H9 (cell line): ENCODE measurements around the gene IMPA2. TPM values are rescaled to one million over a fixed set of nuclear protein-coding genes. Genes with fewer than 3 reads are reported as not detected.

Experiments used
- DNase-seq: peaks from one replicate; pipeline ENCODE4 v3.0.0-alpha.2; 2017
- H2AFZ ChIP-seq: one replicate; pipeline ENCODE4 v1.6.1; 2013; ENCODE audit warnings: mild to moderate bottlenecking, low read length, control low read depth, moderate library complexity
- H2AK5ac ChIP-seq: 2 replicates; pipeline ENCODE4 v1.6.1; 2013; ENCODE audit warnings: low read length, control low read depth, mixed read lengths; ENCODE audit not compliant: insufficient read length
- H2BK120ac ChIP-seq: one replicate; pipeline ENCODE4 v1.6.1; 2013; ENCODE audit warnings: low read depth, mild to moderate bottlenecking, low read length, control low read depth, inconsistent platforms; ENCODE audit not compliant: poor library complexity, severe bottlenecking
- H2BK12ac ChIP-seq: 2 replicates; pipeline ENCODE4 v1.6.1; 2013; ENCODE audit warnings: low read length, control low read depth, mixed read lengths, low read depth; ENCODE audit not compliant: insufficient read length
- H2BK15ac ChIP-seq: 2 replicates; pipeline ENCODE4 v1.6.1; 2013; ENCODE audit warnings: low read depth, low read length, control low read depth
- H2BK20ac ChIP-seq: one replicate; pipeline ENCODE4 v1.6.1; 2013; ENCODE audit warnings: low read depth, mild to moderate bottlenecking, low read length, control low read depth, inconsistent platforms; ENCODE audit not compliant: poor library complexity, severe bottlenecking
- H2BK5ac ChIP-seq: 2 replicates; pipeline ENCODE4 v1.6.1; 2013; ENCODE audit warnings: low read length, control low read depth, mixed read lengths; ENCODE audit not compliant: insufficient read length
- H3K14ac ChIP-seq: 2 replicates; pipeline ENCODE4 v1.6.1; 2013; ENCODE audit warnings: low read length, control low read depth; ENCODE audit not compliant: insufficient read depth
- H3K18ac ChIP-seq: 2 replicates; pipeline ENCODE4 v1.6.1; 2013; ENCODE audit warnings: low read depth, mild to moderate bottlenecking, mixed read lengths, low read length, control low read depth; ENCODE audit not compliant: insufficient read length
- H3K23ac ChIP-seq: 2 replicates; pipeline ENCODE4 v1.6.1; 2013; ENCODE audit warnings: low read length, control low read depth, mixed read lengths, low read depth; ENCODE audit not compliant: insufficient read length
- H3K23me2 ChIP-seq: 2 replicates; pipeline ENCODE4 v1.6.1; 2013; ENCODE audit warnings: low read depth, mild to moderate bottlenecking, mixed read lengths, low read length, control low read depth; ENCODE audit not compliant: insufficient read length, poor library complexity, severe bottlenecking
- H3K27ac ChIP-seq: 2 replicates; pipeline ENCODE4 v1.5.1; 2013; ENCODE audit warnings: low read length, control low read depth, mixed read lengths, low read depth; ENCODE audit not compliant: insufficient read length
- H3K27me3 ChIP-seq: 2 replicates; pipeline ENCODE4 v1.6.1; 2013; ENCODE audit warnings: low read length, control low read depth, inconsistent platforms; ENCODE audit not compliant: insufficient read depth
- H3K4ac ChIP-seq: 2 replicates; pipeline ENCODE4 v1.6.1; 2013; ENCODE audit warnings: low read depth, mild to moderate bottlenecking, control low read depth, inconsistent platforms, low read length, moderate library complexity
- H3K4me1 ChIP-seq: 2 replicates; pipeline ENCODE4 v1.6.1; 2013; ENCODE audit warnings: low read length, control low read depth, inconsistent platforms; ENCODE audit not compliant: insufficient read depth
- H3K4me2 ChIP-seq: 2 replicates; pipeline ENCODE4 v1.6.1; 2013; ENCODE audit warnings: low read length, control low read depth, mixed read lengths; ENCODE audit not compliant: insufficient read length, insufficient read depth
- H3K56ac ChIP-seq: 2 replicates; pipeline ENCODE4 v1.6.1; 2013; ENCODE audit warnings: low read depth, mild to moderate bottlenecking, mixed read lengths, low read length, control low read depth; ENCODE audit not compliant: insufficient read length
- H3K79me1 ChIP-seq: 2 replicates; pipeline ENCODE4 v1.6.1; 2013; ENCODE audit warnings: low read depth, mild to moderate bottlenecking, moderate library complexity, low read length, control low read depth, inconsistent platforms; ENCODE audit not compliant: insufficient read depth, poor library complexity, severe bottlenecking
- H3K79me2 ChIP-seq: 2 replicates; pipeline ENCODE4 v1.6.1; 2013; ENCODE audit warnings: low read length, control low read depth, inconsistent platforms; ENCODE audit not compliant: insufficient read depth
- H3K9ac ChIP-seq: 2 replicates; pipeline ENCODE4 v1.6.1; 2013; ENCODE audit warnings: low read length, control low read depth, mixed read lengths; ENCODE audit not compliant: insufficient read length; ENCODE audit errors: extremely low read depth
- H3K9me3 ChIP-seq: one replicate; pipeline ENCODE4 v1.6.1; 2013; ENCODE audit warnings: low read depth, low read length, inconsistent platforms; ENCODE audit not compliant: control insufficient read depth
- H3T11ph ChIP-seq: one replicate; pipeline ENCODE4 v1.6.1; 2013; ENCODE audit warnings: mild to moderate bottlenecking, low read length, control low read depth, inconsistent platforms
- H4K20me1 ChIP-seq: one replicate; pipeline ENCODE4 v1.6.1; 2013; ENCODE audit not compliant: control insufficient read depth, insufficient read length, insufficient read depth
- H4K5ac ChIP-seq: 2 replicates; pipeline ENCODE4 v1.6.1; 2013; ENCODE audit warnings: low read depth, mild to moderate bottlenecking, mixed read lengths, low read length, control low read depth; ENCODE audit not compliant: insufficient read length
- H4K8ac ChIP-seq: replicated peaks from 2 replicates; pipeline ENCODE4 v1.6.1; 2013; ENCODE audit warnings: low read length, control low read depth, mixed read lengths, low read depth; ENCODE audit not compliant: insufficient read length
- H4K91ac ChIP-seq: 2 replicates; pipeline ENCODE4 v1.6.1; 2013; ENCODE audit warnings: low read depth, mild to moderate bottlenecking, moderate library complexity, mixed read lengths, low read length, control low read depth; ENCODE audit not compliant: insufficient read length
- H3K27ac Mint-ChIP-seq, 3 experiments: 2 replicates in 2 of 3; 3 replicates in 1 of 3; pipeline ENCODE4 v1.8.0; 2020 to 2021; ENCODE audit warnings: mixed read lengths in 3 of 3, mild to moderate bottlenecking in 1 of 3, moderate library complexity in 1 of 3
- H3K27me3 Mint-ChIP-seq: 2 replicates; pipeline ENCODE4 v1.8.0; 2021; ENCODE audit warnings: low read depth, mild to moderate bottlenecking, moderate library complexity, mixed read lengths
- H3K36me3 Mint-ChIP-seq, 3 experiments: 2 replicates in 2 of 3; 3 replicates in 1 of 3; pipeline ENCODE4 v1.8.0; 2020 to 2021; ENCODE audit warnings: low read depth in 3 of 3, mixed read lengths in 3 of 3; ENCODE audit not compliant: insufficient read depth in 1 of 3
- H3K4me1 Mint-ChIP-seq, 2 experiments: 2 replicates each; pipeline ENCODE4 v1.8.0; 2020; ENCODE audit warnings: mixed read lengths in 2 of 2
- H3K4me3 Mint-ChIP-seq, 2 experiments: 2 replicates in 1 of 2; 3 replicates in 1 of 2; pipeline ENCODE4 v1.8.0; 2020 to 2021; ENCODE audit warnings: mild to moderate bottlenecking in 2 of 2, mixed read lengths in 2 of 2, moderate library complexity in 1 of 2
- H3K9me3 Mint-ChIP-seq, 2 experiments: 2 replicates in 1 of 2; 3 replicates in 1 of 2; pipeline ENCODE4 v1.8.0; 2020; ENCODE audit warnings: mild to moderate bottlenecking in 2 of 2, mixed read lengths in 2 of 2, moderate library complexity in 1 of 2
- WGBS: extraction: QIAGEN DNeasy Blood & Tissue Kit; methylation state at CpG from one replicate; pipeline ENCODE4 v1.1.7; 2013; ENCODE audit warnings: missing lambda C conversion rate, low lambda C conversion rate, mixed read lengths; ENCODE audit not compliant: insufficient read length; ENCODE audit errors: extremely low coverage; 5-methylcytosine and 5-hydroxymethylcytosine counted together
- total RNA-seq: library from RNA; stranded (reverse); gene quantifications from 2 replicates; pipeline ENCODE4 v1.2.1, GENCODE V29; 2021
- TF ChIP-seq, protein P1 (sequence below): fragments of 200-600 bp; sonication (generic); conservative IDR thresholded peaks from 3 replicates; pipeline ENCODE4 v1.8.0; 2021; ENCODE audit warnings: antibody characterized with exemption, mild to moderate bottlenecking

IMPA2 gene
- total RNA-seq, 1 experiment from 2014 or later, result 73.8 TPM

DNA sequence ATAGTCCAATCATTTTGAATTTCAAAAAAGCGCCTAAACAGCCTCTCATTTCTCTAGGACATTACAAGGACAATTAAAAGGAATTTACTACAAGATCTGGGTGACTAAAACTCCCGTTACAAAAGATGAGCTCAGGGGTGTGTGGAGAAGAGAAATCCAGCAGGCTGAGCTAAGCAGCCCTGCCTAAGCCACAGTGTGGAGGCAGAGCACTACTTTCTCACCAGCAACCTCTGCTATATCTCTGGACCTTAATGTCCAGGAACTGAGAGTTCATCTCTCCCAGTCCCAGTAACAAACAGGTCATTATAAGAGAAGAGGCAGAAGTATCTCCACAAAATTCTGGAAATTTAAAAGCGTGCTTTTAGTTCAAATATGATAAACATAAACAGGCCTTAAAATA lies 93.4 kb downstream of the IMPA2 start:
- Histone ChIP-seq H3K23ac (no peak overlapping the region), H3K27ac (no peak overlapping the region), H2AFZ (no peak overlapping the region), H2BK12ac (no peak overlapping the region), H3K9ac (no peak overlapping the region), H2BK20ac (no peak overlapping the region), H3K79me1 (no peaks in the 10 kb centered on the region), H2BK5ac (no peak overlapping the region), H4K5ac (no peak overlapping the region), H3K79me2 (no peaks in the 10 kb centered on the region), H3K4ac (no peak overlapping the region), H4K20me1 (no peaks in the 10 kb centered on the region), H3K9me3 (no peaks in the 10 kb centered on the region), H3K27me3 (no peaks in the 10 kb centered on the region), H3K14ac (no peak overlapping the region), H3K23me2 (no peaks in the 10 kb centered on the region), H3K4me2 (no peak overlapping the region), H2AK5ac (no peak overlapping the region), H3K4me1 (no peaks in the 10 kb centered on the region), H2BK120ac (no peak overlapping the region), H2BK15ac (no peak overlapping the region), H3K18ac (no peak overlapping the region), H3K56ac (no peak overlapping the region), H4K91ac (no peak overlapping the region), H4K8ac (no peak overlapping the region), H3T11ph (no peak overlapping the region)
- TF ChIP-seq, protein P1, sequence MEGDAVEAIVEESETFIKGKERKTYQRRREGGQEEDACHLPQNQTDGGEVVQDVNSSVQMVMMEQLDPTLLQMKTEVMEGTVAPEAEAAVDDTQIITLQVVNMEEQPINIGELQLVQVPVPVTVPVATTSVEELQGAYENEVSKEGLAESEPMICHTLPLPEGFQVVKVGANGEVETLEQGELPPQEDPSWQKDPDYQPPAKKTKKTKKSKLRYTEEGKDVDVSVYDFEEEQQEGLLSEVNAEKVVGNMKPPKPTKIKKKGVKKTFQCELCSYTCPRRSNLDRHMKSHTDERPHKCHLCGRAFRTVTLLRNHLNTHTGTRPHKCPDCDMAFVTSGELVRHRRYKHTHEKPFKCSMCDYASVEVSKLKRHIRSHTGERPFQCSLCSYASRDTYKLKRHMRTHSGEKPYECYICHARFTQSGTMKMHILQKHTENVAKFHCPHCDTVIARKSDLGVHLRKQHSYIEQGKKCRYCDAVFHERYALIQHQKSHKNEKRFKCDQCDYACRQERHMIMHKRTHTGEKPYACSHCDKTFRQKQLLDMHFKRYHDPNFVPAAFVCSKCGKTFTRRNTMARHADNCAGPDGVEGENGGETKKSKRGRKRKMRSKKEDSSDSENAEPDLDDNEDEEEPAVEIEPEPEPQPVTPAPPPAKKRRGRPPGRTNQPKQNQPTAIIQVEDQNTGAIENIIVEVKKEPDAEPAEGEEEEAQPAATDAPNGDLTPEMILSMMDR, result no peak
- DNase-seq, result no peak
- no peak overlapping the region for H3K27ac Mint-ChIP-seq
- H3K27me3 Mint-ChIP-seq, result peaks cover 24% of the 10 kb centered on the region
- WGBS, result no CpG with 5 or more reads among the region's 3 CpGs
- H3K9me3 Mint-ChIP-seq, result no peaks in the 10 kb centered on the region
- H3K4me3 Mint-ChIP-seq, result no peak overlapping the region
- 0 out of 4 replicates have a peak, but pooled peaks cover 0 to 2% of the 10 kb centered on the region in 2 experiments for H3K4me1 Mint-ChIP-seq
- H3K36me3 Mint-ChIP-seq, result no peaks in the 10 kb centered on the region
